Choroid plexus epithelial cell (primary cell): ENCODE measurements around the gene LDHAL6B.

Source experiments
- DNase-seq: peaks from one replicate; pipeline ENCODE4 v3.0.0-alpha.2; 2010; ENCODE audit warnings: low read depth
- H3K4me3 ChIP-seq: 2 replicates; pipeline ENCODE4 v1.5.1; 2011; ENCODE audit warnings: low read depth, mild to moderate bottlenecking, control low read depth, low read length, moderate library complexity
- CTCF ChIP-seq: conservative IDR thresholded peaks from 2 replicates; pipeline ENCODE4 v1.5.1; 2011; ENCODE audit warnings: low read depth, mild to moderate bottlenecking, control low read depth, inconsistent platforms, low read length, moderate library complexity

The LDHAL6B gene

GRCh38 chr15:59217876-59218498, 11.3 kb downstream of the LDHAL6B start:
- no peak for DNase-seq
- no peak for TF ChIP-seq CTCF
- H3K4me3 ChIP-seq = no peak overlapping the region

GRCh38 chr15:59218710-59219109, 12.1 kb downstream of the LDHAL6B start:
- no peak for TF ChIP-seq CTCF
- no peak for DNase-seq

GRCh38 chr15:59221511-59222505, 15.2 kb downstream of the LDHAL6B start:
- no peak overlapping the region for H3K4me3 ChIP-seq
- peak; percentile 93 for DNase-seq
- TF ChIP-seq CTCF = no peak

More at GRCh38 chr15:59218710-59219109, 12.1 kb downstream of the LDHAL6B start:
- H3K4me3 ChIP-seq = no peak overlapping the region

- no peak for TF ChIP-seq CTCF
- DNase-seq = no peak
- H3K4me3 ChIP-seq = no peak overlapping the region
These were observed 16.4 kb downstream of the LDHAL6B start for GRCh38 chr15:59222906-59223550.

GRCh38 chr15:59223736-59224135, 17.1 kb downstream of the LDHAL6B start:
- no peak for TF ChIP-seq CTCF

GRCh38 chr15:59224474-59224873, 17.8 kb downstream of the LDHAL6B start:
- no peak for TF ChIP-seq CTCF
- no peak overlapping the region for H3K4me3 ChIP-seq
- peak; percentile 58 for DNase-seq

More at GRCh38 chr15:59223736-59224135, 17.1 kb downstream of the LDHAL6B start:
- H3K4me3 ChIP-seq = no peak overlapping the region
- DNase-seq = peak; percentile 63
